HG03175 (cell line): ENCODE results near the gene LRCH2.
"Not testable (repeated sequence)": the region's sequence is repeated elsewhere in the genome, so short reads cannot be mapped to it uniquely, and the experiment has no call there.

Experiments used
- ATAC-seq: cut with Tn5 transposase; IDR thresholded peaks from one replicate; pipeline ENCODE4 v1.9.1; 2021; ENCODE audit warnings: mild to moderate bottlenecking, moderate library complexity; ENCODE audit not compliant: unreplicated experiment

LRCH2 gene

DNA sequence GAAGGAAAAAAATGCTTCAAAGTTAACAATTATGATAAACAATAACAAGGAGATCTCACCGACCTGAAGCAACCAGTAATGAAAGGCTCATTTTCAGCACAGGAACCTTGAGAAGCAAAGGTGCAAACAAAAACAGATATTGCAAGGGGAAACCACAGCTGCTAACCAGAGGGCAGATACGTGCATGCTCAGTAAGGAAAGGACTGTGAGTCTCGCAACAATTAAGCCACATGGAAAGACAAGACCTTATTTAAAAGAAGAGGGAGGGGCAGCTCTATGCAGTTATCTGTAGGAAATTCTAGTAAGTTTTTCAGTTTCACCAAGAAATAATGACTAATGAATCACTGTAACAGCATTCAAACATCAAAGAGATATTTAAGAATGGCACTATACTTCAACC lies 19.3 kb downstream of the LRCH2 start:
- ATAC-seq: no peak

DNA sequence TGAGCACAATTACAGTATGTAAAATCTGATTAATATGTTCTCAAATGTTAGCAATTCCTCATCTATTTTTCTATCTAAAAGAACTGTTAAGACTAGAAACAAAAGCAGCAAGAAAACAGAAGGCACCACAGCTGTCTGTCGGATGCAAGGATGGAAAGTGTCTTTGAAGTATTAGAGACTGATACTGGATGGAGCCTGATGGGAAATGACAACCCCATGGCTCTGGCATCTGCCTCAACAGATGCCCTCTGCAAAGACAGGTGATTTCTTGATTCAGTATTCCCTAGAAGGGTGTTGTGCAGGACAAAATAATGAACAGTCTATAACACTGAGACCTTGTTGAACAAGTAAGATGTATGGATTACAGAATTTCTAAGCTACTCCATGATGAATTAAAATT lies 19.7 kb downstream of the LRCH2 start:
- no peak for ATAC-seq

DNA sequence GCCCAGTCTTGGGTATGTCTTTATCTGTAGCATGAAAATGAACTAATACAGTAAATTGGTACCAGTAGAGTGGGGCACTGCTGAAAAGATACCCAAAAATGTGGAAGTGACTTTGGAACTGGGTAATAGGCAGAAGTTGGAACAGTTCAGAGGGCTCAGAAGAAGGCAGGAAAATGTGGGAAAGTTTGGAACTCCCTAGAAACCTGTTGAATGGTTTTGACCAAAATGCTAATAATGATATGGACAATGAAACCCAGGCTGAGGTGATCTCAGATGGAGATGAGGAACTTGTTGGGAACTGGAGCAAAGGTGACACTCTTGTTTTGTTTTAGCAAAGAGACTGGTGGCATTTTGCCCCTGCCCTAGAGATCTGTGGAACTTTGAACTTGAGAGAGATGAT lies 24.3 kb downstream of the LRCH2 start:
- ATAC-seq: not testable (repeated sequence)

DNA sequence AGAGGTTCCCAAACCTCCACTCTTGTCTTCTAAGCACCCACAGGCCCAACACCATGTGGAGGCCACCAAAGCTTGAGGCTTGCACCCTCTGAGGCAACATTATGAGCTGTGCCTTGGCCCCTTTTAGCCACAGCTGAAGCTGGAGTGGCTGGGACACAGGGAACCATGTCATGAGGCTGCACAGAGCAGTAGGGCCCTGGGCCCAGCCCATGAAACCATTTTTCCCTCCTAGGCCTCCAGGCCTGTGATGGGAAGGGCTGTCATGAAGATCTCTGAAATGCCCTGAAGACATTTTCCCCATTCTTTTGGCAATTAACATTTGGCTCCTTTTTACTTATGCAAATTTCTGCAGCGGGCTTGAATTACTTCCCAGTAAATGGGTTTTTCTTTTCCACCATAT lies 29.9 kb downstream of the LRCH2 start:
- no peak for ATAC-seq

DNA sequence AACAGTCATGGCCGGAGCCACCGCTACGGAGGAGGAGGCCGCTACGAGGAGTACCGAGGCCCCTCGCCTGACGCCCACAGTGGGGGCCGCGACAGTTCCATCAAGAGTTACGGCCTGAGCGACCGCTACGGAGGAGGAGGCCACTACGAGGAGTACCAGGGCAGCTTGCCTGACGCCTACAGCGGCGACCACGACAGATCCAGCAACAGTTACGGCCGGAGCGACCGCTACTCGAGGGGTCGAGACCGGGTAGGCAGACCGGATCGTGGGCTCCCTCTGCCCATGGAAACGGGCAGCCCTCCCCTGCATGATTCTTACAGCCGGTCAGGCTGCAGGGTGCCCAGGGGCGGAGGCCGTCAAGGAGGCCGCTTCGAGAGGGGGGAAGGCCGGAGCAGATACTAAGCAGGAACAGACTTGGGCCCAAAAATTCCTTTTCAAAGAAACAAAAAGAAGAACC lies 41.6 kb downstream of the LRCH2 start:
- no peak for ATAC-seq

DNA sequence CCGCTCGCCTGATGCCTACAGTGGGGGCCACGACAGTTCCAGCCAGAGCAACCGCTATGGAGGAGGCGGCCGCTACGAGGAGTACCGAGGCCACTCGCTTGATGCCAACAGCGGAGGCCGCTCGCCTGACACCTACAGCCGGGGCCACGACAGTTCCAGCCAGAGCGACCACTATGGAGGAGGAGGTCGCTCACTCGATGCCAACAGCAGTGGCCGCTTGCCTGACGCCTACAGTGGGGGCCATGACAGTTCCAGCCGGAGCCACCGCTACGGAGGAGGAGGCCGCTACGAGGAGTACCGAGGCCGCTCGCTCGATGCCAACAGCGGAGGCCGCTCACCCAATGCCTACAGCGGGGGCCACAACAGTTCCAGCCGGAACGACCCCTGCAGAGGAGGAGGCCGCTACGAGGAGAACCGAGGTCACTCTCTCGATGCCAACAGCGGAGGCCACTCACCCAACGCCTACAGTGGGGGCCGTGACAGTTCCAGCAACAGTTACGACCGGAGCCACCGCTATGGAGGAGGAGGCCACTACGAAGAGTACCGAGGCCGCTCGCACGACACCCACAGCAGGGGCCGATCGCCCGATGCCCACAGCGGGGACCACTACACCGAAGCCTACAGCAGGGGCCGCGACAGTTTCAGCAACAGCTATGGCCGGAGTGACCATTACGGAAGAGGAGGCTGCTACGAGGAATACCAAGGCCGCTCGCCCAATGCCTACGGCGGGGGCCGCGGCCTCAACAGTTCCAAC lies 42.2 kb downstream of the LRCH2 start:
- no peak for ATAC-seq

DNA sequence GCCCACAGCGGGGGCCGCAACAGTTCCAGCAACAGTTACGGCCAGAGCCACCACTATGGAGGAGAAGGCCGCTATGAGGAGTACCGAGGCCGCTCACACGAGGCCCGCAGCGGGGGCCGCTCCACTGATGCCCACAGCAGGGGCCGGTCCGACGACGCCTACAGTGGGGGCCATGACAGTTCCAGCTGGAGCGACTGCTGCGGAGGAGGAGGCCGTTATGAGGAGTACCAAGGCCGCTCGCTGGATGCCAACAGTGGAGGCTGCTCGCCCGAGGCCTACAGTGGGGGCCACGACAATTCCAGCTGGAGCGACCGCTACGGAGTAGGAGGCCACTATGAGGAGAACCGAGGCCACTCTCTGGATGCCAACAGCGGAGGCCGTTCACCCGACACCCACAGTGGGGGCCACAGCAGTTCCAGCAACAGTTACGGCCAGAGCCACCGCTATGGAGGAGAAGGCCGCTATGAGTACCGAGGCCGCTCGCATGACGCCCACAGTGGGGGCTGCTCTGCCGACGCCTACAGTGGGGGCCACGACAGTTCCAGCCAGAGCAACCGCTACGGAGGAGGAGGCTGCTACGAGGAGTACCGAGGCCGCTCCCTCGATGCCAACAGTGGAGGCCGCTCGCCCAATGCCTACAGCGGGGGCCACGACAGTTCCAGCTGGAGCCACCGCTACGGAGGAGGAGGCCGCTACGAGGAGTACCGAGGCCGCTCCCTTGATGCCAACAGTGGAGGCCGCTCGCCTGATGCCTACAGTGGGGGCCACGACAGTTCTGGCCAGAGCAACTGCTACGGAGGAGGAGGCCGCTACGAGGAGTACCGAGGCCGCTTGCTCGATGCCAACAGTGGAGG lies 43.0 kb downstream of the LRCH2 start:
- no peak for ATAC-seq

DNA sequence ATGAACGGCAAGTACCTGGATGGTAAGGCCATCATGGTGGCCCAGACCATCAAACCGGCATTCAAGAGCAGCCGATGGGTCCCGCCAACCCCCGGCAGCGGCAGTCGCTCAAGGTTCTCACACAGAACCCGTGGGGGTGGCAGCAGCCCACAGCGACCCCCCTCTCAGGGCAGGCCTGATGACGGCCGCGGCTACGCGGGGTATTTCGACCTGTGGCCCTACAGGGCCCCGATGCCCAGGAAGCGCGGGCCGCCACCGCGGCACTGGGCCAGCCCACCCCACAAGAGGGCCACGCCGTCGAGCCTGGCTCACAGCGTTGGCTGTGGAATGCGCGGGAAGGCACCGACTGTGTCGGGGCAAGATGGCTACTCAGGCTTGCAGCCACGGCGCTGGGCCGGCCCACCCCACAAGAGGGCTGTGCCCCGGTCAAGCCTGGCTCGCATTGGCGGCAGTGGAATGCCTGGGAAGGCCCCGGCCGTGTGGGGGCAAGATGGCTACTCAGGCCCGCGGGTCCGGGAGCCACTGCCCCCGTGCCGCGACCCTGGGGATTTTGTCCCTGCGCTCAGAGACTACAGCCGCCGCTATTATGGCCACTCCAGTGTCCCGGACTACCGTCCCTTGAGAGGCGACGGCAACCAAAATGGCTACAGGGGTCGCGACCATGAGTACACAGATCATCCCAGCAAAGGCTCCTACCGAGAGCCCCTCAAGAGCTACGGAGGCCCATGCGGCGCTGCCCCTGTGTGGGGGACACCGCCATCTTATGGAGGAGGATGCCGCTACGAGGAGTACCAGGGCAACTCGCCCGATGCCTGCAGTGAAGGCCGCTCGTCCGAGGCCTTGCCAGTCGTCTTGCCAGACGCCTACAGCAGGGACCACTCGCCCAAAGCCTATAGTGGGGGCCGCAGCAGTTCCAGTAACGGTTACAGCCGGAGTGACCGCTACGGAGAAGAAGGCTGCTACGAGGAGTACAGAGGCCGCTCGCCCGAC lies 44.0 kb downstream of the LRCH2 start:
- no peak for ATAC-seq

DNA sequence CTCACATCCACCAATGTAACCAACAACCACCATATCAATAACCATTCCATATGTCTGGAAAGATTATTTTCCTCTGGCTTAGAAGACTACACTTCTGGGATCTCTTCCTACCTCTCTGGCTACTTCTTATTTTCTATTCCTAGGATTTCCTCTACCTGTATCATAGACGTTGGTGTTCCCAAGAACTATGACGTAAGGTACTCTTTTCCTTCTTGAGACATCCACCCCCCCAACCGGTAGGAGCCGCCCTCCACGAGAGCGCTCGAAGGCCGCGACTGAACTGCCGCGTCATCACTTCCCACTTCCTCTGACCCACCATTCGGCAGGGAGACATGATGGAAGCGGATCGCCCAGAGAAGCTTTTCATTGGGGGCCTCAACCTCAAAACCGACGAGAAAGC lies 44.8 kb downstream of the LRCH2 start, which contains the start of gene RBMXL3:
Gene RBMXL3 (plus strand): TSS at position 301 of the 400 bp plus-strand sequence. CDS start 32 bp downstream, at position 333.
- ATAC-seq: no peak

DNA sequence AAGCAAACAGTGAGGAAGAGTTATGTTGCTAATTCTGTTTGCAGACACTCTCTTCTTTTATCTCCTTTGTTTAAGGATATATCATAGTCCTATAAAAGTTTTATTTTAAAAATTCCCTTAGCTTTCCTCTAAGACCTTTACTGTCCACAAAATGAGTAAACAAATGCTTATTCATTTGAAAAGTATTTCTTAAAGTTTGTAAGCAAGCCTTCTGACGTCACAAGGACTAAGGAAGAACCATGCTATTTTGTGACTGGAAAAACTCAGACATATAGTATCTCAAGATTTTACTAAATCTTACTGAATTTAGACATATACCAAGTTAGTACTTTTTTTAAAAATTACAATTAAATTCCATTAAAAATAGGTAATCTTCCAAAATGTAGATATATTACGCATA lies 49.9 kb downstream of the LRCH2 start:
- ATAC-seq: no peak

DNA sequence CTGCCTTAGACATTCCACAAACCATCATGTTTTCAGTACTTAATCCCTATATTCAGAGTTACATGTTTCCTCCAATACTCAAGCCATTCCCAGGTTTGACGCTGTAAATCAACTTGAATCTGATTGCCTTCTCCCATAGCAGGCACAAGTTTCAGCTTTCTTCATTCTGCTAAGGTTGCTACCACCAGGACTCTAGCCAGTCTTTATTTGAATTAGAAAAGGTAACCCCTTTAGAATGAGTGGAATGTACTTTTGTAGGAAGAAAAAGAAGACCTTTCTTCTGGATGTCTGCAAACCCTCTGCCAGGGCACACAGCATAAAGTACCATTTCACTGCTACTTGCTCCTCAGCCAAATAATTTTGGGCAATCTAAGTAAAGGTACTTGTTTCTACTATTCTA lies 55.4 kb downstream of the LRCH2 start:
- ATAC-seq: no peak

DNA sequence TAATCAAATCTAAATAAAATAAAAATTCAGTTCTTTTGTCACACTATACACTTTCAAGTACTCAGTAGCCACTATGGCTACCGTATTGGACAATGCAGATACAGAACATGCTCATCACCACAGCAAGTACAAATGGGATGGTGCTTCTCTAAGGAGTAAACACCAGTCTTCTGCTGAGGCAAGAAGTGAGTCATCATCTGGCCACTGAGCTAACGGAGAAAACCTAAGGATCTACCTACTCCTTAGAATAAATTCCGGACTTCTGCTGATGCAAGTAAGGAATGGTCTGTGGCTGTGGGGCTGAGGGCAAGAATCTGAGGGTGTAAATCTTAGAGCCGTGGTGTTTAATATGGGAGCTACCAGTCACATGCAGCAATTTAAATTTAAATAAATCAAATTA lies 56.0 kb downstream of the LRCH2 start:
- ATAC-seq: no peak

DNA sequence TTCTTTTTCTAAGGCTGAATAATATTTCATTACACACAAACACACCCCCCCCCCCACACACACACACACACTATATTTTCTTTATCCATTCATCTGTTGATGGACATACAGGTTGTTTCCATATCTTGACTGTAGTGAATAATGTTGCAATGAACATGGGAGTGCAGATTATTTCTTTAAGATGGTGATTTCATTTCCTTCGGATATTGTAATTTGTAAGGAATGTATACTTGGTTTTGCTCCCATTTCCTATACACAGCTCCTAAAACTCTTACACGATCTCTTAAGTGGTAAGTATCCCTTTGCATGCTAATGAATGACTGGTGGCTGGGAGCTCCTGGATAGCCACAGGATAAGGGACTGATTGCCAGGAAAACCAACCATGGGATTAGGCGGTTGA lies 59.3 kb downstream of the LRCH2 start:
- ATAC-seq: no peak

DNA sequence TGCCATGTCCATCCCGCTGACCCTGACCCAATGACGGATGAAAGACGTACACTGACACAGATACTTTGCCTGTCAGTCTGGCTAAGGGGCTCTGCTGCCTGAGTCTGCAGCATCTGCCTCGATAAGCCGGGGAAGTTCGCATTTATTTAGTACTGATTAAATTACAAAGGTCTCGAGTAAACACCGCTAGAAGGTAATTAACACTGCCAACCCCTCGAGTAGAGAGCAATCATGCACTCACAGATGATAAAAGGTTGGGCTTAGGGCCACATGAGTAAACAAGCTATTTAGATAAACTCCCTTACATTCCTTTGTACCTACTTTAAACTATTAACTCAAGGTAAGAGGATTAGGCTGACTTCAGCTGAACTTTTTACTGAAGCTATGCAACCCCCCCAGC lies 60.7 kb downstream of the LRCH2 start:
- ATAC-seq: no peak

DNA sequence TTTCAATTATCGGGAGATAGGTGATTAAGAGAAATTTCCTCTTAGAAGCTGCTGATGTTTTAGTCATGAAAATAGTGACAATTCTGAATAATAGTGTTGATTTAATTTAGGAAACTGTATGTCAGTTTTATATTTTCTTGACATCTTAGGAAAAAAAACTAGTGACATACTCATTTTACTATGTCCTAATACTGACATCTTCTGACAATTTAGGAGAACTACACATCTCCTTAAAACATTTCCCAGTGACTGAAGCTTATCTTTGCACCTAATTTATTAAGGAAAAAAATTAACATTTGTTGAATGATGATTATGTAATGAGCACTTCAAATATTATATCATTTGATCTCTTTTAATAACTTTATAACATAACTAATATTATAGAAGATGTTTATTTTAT lies 86.7 kb downstream of the LRCH2 start:
- ATAC-seq: no peak

DNA sequence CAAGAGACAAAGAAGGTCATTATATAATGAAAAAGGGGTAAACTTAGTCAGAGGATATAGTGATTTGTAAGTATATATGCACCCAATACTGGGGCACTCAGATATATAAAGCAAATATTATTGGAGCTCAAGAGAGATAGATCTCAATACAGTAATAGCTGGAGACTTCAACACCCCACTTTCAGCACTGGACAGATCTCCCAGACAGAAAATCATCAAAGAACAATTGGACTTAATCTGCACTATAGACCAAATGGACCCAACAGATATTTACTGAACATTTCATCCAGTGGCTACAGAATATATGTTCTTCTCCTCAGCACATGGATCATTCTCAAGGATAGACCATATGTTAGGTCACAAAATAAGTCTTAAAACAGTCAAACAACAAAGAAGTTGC lies 91.8 kb downstream of the LRCH2 start:
- ATAC-seq: no peak

DNA sequence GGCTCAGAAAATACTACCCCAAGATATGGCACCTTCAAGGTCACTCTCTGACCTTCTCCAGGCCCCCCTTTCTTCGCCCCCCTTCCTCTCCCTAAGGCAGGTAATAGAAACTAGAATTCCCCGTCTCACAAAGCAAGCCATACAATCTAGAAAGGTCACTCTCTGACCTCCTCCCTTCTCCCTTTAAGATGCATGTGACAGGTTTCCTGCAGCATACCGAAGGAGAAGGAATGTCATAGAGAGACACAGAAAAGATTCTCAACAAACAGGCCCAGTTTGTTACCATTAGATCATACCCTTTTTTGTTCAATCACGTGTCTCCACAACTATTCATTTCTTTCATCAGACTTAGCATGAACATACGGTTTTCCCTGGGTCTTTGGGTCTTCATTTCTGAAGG lies 95.9 kb downstream of the LRCH2 start:
- no peak for ATAC-seq

DNA sequence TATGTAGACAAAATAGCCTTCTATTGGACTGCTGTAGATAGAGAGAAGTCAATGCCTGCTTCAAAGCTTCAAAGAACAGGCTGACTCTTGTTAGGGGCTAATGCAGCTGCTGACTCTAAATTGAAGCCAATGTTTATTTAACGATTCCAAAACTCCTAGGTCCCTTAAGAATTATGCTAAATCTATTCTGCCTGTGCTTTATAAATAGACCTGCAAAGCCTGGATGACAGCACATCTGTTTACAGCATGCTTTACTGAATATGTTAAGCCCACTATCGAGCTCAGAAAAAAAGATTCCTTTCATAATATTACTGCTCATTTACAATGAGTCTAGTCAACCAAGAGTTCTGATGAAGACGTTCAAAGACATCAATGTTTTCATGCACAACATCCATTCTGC lies 99.5 kb downstream of the LRCH2 start:
- ATAC-seq: no peak

DNA sequence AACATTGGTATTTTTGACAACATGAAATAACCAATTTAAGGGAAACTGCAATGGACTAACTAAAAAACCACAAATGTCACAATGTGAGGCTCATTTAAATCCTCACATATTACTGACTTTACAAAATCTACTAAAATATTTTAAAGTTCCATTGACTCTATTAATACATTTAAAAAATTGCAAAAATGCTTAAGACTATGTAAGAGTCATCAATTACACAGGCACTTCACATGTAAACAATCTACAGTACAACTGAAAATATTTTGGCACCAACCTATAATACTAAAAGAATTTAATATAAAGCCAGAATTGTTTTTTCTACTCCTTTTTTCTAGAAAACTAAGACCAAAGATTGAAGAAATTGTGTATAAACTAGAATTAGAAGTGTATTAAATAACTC lies 121.5 kb downstream of the LRCH2 start:
- ATAC-seq: no peak

DNA sequence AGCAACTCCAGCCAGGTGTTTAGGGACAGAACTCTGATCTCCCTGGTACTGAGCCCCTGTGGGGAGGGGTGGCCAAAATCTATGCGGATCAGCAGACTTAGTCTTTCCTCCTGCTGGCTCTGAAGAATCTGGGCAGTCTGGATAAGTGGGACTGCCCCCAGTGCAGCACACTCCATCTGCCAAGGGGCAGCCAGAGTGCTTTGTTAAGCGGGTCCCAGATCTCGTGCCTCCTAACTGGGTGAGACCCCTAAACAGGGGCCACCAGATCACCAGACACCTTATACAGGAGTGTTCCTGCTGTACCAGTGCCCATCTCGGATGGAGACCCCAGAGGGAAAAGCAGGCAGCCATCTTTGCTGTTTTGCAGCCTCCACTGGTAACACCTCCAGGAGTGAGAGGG lies 135.0 kb downstream of the LRCH2 start:
- ATAC-seq: no peak

DNA sequence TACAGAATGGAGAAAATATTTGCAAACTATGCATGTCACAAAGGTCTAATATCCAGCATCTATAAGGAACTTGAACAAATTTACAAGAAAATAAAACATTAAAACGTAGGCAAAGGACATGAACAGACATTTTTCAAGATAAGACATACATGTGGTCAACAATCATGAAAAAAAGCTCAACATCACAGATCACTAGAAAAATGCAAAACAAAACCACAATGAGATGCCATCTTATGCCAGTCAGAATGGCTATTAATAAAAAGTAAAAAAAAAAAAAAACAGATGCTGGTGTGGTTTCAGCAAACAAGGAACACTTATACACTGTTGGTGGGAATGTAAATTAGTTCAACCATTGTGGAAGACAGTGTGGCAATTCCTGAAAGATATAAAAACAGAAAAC lies 140.7 kb downstream of the LRCH2 start:
- no peak for ATAC-seq
